Activated CD8-positive, alpha-beta T cell treated with anti-CD3 and anti-CD28 coated beads for 36 hours (primary cell): ENCODE measurements around the gene SPINK13. TPM values are rescaled to one million over a fixed set of nuclear protein-coding genes. Genes with fewer than 3 reads are reported as not detected.

ENCODE experiments used
- ATAC-seq: fragments of 200-7000 bp; cut with Tn5 transposase; one replicate; pipeline ENCODE4 v1.10.0; 2021; ENCODE audit warnings: mild to moderate bottlenecking, moderate library complexity
- CTCF ChIA-PET: fragments of 350-600 bp; sonication (Branson Sonifier 250); formaldehyde crosslinking; loops from one replicate; lab custom pipeline; 2021; ENCODE audit warnings: antibody characterized with exemption; lab: Charles Lee
- POLR2A ChIA-PET: fragments of 350-600 bp; sonication (Branson Sonifier 250); formaldehyde crosslinking; loops from one replicate; lab custom pipeline; 2021; ENCODE audit warnings: antibody characterized with exemption; lab: Charles Lee
- DNase-seq: peaks from one replicate; pipeline ENCODE4 v3.0.0-alpha.2; 2020
- H3K27ac Mint-ChIP-seq: one replicate; pipeline ENCODE4 v1.8.0; 2021; ENCODE audit warnings: mild to moderate bottlenecking, mixed read lengths
- H3K27me3 Mint-ChIP-seq: one replicate; pipeline ENCODE4 v1.8.0; 2021; ENCODE audit warnings: mixed read lengths
- H3K36me3 Mint-ChIP-seq: one replicate; pipeline ENCODE4 v1.8.0; 2021; ENCODE audit warnings: low read depth, mixed read lengths
- H3K4me1 Mint-ChIP-seq: one replicate; pipeline ENCODE4 v1.8.0; 2021; ENCODE audit warnings: low read depth, mixed read lengths
- H3K4me3 Mint-ChIP-seq: one replicate; pipeline ENCODE4 v1.8.0; 2021; ENCODE audit warnings: mild to moderate bottlenecking, moderate library complexity, mixed read lengths
- H3K9me3 Mint-ChIP-seq: one replicate; pipeline ENCODE4 v1.8.0; 2021; ENCODE audit warnings: mixed read lengths
- intact Hi-C: fragments of 100-400 bp; cut with micrococcal nuclease; formaldehyde crosslinking; loops from one replicate; pipeline ENCODE4 v1.10.0; 2022
- total RNA-seq, 2 experiments: library from RNA; stranded (reverse); gene quantifications; one replicate each; pipeline ENCODE4 v1.2.3, GENCODE V29; 2021
- TF ChIP-seq, protein P1 (sequence below): fragments of 200-600 bp; IDR thresholded peaks from one replicate; pipeline ENCODE4 v1.8.0; 2022; ENCODE audit warnings: antibody characterized with exemption, mild to moderate bottlenecking

The SPINK13 gene
- total RNA-seq, 2 experiments from 2014 or later = not detected

DNA sequence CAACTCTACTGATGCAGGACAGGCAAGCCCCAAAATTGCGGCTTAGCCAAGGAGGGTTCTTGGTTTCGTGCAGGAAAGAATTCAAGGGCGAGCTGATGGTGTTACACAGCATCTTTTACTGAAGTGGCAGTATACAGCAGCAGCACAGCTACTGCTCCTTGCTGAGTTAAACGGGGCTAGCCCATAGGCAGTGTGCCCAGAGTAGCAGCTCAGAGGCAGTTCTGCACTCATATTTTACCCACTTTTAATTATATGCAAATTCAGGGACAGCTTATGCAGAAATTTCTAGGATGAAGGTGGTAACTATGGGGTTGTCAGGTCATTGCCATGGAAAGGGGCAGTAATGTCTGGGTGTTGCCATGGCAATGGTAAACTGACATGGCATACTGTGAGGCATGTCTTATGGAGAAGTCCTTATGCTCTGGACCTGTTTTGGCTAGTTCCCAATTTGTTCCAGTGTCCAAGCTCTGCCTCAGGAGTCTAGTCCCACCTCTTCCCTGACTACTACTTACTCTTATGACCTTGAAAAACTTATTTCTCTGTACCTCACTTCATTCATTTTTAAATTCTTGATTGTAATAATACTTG, 64.8 kb downstream of the SPINK13 start:
- intact Hi-C loops = no loop called here
- no peaks in the 10 kb centered on the region for H3K4me1 Mint-ChIP-seq
- DNase-seq = no peak
- no peak overlapping the region for H3K4me3 Mint-ChIP-seq
- H3K27me3 Mint-ChIP-seq = no peaks in the 10 kb centered on the region
- CTCF ChIA-PET = no interaction called here
- POLR2A ChIA-PET = no interaction called here
- peaks cover 4% of the 10 kb centered on the region for H3K9me3 Mint-ChIP-seq
- H3K27ac Mint-ChIP-seq = no peak overlapping the region
- ATAC-seq = no peak
- peaks cover 5% of the 10 kb centered on the region for H3K36me3 Mint-ChIP-seq
- TF ChIP-seq, protein P1, sequence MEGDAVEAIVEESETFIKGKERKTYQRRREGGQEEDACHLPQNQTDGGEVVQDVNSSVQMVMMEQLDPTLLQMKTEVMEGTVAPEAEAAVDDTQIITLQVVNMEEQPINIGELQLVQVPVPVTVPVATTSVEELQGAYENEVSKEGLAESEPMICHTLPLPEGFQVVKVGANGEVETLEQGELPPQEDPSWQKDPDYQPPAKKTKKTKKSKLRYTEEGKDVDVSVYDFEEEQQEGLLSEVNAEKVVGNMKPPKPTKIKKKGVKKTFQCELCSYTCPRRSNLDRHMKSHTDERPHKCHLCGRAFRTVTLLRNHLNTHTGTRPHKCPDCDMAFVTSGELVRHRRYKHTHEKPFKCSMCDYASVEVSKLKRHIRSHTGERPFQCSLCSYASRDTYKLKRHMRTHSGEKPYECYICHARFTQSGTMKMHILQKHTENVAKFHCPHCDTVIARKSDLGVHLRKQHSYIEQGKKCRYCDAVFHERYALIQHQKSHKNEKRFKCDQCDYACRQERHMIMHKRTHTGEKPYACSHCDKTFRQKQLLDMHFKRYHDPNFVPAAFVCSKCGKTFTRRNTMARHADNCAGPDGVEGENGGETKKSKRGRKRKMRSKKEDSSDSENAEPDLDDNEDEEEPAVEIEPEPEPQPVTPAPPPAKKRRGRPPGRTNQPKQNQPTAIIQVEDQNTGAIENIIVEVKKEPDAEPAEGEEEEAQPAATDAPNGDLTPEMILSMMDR = no peak

DNA sequence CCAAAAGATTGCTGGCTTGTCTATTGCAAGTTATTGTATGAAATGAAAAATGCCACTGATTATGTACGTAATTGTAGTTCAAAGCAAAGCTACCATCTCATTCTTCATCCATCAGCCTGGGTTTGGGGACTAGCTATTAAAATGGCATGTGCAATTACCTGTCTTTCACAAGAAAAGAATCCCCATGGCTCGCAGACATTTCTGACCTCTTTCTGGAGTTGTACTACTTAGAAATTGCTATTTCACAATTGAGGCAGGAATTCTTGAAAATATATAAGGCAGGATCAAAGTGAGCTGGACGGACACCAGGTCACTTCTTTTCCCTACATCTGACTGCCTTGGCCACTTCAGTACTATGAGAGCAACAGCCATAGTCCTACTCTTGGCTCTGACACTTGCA, 66.7 kb downstream of the SPINK13 start, which contains the start of gene SPINK9:
Gene SPINK9, plus strand, starts transcription at position 301 of the 400 bp plus-strand sequence. Its CDS starts 55 bp downstream, at position 356.
- Mint-ChIP-seq H3K27ac (no peak within 1 kb of the TSS), H3K27me3 (no peaks in the 10 kb centered on the region), H3K36me3 (no peaks in the 10 kb centered on the region), H3K4me1 (no peaks in the 10 kb centered on the region), H3K9me3 (peaks cover 4% of the 10 kb centered on the region), H3K4me3 (no peak within 1 kb of the TSS)
- TF ChIP-seq, protein P1 = no peak
- intact Hi-C loops = no loop called here
- POLR2A ChIA-PET = no interaction called here
- DNase-seq = no peak
- CTCF ChIA-PET = interaction anchor here (1.3 to 2.4 kb wide), 2 partner anchors 12 to 29 kb away, joined by 3 to 7 read pairs; no protein-coding TSS in a partner anchor
- no peak for ATAC-seq

Other genes starting within 250 kb of the SPINK13 start
- gene SPINK5, start 204.8 kb upstream of the SPINK13 start, total RNA-seq = not detected
- gene SPINK14, start 100.2 kb upstream of the SPINK13 start, total RNA-seq = not detected
- gene SPINK6, start 65.8 kb upstream of the SPINK13 start, total RNA-seq = not detected
- gene MARCOL, start 30.3 kb upstream of the SPINK13 start, total RNA-seq = not detected
- gene SPINK7, start 43.6 kb downstream of the SPINK13 start, total RNA-seq = not detected
- gene SPINK9, start 66.8 kb downstream of the SPINK13 start, total RNA-seq = not detected
- gene FBXO38, start 115.2 kb downstream of the SPINK13 start, total RNA-seq = 10 to 100 TPM; 38.0 to 39.6 TPM